DMS53 treated with DMSO at 0.1 percent for 48 hours (cell line): ENCODE data around the gene FGGY.

Experiments used
- DNase-seq: peaks from one replicate; lab custom pipeline; 2025; ENCODE audit not compliant: unreplicated experiment; lab: John Stamatoyannopoulos, UW

FGGY gene

GRCh38 chr1:59750328-59751003 lies 453.6 kb downstream of the FGGY start:
- DNase-seq: peak; percentile 50

DNA sequence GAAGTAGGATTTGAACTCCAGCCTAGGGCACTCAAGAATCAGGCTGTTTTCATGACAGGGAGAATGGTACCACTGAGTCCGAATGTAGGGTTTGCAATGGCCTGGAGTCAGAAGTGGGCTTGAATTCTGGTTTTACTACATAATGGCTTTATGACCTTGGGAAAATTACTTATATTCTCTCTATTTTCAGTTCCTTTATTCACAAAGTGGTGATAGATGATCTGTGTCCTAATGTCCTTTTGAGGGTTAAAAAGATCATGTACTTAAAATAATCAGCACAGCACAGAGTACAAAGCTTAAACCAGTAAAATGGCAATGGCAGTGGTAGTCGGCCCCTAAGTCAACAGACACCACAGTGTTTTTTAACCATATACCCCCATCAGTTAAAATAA lies 454.1 kb downstream of the FGGY start:
- no peak for DNase-seq

- no peak for DNase-seq
These were observed 454.9 kb downstream of the FGGY start for GRCh38 chr1:59751801-59752200.

GRCh38 chr1:59752556-59753414 lies 455.9 kb downstream of the FGGY start:
- DNase-seq: no peak

- DNase-seq: no peak
These were observed 458.3 kb downstream of the FGGY start for GRCh38 chr1:59755069-59755685.

GRCh38 chr1:59757197-59757747 lies 460.4 kb downstream of the FGGY start:
- DNase-seq: no peak

DNA sequence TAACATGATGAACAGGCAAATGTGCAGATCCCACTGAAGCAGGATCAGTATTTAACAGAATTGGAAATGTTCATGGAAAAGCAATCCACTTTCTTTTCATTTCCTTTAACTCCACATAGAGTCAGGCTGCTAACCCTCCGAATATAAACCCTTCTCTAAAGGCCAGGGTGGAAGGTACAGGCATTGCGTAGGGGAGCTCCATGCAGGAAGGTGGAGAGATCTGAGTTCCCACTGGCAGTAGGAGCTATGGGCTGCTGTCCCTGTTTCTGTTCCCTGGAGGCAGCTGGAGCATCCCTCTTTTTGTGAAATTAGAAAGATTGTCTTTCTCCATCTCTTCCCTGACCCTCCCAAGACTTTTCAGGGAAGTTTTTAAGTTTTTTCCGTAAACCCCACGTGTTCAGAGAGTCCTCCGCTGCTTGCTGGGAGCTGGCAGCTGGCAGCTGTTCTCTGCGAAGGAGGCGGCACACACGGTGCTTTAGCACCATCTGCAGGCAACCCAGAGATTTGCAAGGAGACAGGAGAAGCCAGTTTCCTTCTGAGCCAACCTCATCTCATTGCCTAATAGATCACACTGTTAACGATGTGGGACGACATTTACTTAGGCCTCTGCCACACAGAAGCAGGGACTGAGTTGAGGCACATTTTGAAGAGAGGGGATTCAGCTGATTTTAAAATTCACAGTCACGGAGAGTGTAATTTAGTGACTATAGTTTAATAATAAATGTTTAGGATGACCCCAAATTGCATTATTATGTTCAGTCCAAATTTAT lies 462.4 kb downstream of the FGGY start:
- DNase-seq: peak; percentile 94

DNA sequence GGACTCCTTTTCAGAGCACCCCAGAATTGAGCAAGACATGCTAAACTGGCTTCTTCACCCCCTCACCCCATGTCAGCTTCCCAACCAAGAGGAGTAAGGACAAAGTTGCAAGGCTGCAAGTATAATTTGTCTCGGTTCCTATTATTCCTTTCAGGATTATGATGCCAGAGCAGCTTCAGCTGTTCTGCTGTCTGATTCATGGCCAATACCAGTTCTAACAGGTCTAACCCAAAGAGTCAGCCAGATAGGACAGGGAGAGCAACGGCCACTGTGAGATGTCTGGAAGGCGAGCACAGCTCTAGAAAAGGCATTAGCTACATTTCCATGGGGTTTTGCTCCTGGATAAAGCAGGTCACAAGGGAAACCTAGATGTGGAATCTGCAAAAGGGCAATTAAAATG lies 464.5 kb downstream of the FGGY start:
- no peak for DNase-seq

GRCh38 chr1:59763418-59763817 lies 466.5 kb downstream of the FGGY start:
- DNase-seq: no peak

- no peak for DNase-seq
These were observed 468.3 kb downstream of the FGGY start for GRCh38 chr1:59765011-59765730.

GRCh38 chr1:59766227-59766855 lies 469.4 kb downstream of the FGGY start:
- no peak for DNase-seq

- DNase-seq: no peak
These were observed 470.2 kb downstream of the FGGY start for GRCh38 chr1:59767119-59767518.

DNA sequence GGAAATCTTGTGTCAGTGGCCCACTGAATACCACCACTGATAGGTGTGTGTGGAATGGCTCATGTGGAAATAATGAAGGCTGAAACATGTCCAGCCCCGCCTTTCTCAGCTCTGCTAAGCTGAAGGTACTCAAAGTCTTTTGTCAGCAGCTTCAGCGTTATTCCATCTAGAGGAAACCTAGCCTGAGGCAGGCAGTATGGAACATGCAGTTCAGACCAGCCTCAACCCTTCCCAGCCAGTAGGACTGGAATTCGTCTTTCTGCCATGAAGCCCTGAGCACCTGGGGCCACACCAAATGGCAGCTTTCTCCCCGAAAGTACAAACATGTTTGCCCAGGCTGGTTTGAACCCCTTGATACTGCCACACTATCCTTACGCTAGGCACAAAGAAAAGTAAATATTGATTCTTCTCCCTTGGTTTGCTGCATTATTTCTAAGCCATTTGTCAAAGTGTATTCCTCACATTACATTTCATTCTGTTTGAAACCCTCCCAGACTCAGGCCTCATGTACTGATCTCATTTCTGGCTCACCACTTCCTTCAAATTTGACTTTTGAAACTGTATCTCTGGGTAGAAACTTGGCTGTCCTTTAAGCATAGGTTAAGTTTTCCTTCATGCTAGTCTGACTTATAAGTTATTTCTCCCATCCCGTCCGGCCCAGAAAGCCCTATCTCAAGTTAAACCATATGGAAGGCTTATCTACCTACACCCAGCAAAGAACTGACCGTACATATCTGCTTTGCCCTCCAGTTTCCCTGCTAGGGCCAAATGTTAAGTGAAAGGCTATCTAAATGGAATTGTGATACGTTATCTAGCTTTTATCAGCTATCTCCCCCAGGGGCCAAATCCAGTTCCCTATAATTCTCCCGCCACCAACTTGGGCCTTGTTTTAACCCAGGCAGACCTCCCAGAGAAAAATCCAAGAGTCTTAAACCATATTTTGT lies 472.2 kb downstream of the FGGY start:
- DNase-seq: peak; percentile 88

DNA sequence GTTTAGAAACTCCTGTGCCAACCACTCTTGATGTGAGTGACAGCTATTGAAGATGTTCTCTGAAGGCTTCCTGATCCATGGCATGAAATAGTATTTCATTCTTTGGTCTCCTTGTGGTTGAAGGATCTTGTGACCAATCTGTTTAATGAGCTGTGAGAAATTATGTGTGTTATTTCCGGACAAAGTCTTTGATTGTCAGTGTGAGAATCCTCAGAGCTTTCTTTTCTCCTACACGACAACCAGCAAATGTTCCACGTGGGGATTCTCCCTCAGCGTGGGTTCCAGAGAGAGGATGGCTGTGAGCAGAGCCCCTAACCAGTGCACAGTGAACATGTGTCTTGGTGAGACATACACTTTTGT lies 472.8 kb downstream of the FGGY start:
- no peak for DNase-seq

GRCh38 chr1:59771361-59771760 lies 474.5 kb downstream of the FGGY start:
- no peak for DNase-seq

- no peak for DNase-seq
These were observed 478.6 kb downstream of the FGGY start for GRCh38 chr1:59775480-59775879.

GRCh38 chr1:59776960-59777852 lies 480.3 kb downstream of the FGGY start:
- no peak for DNase-seq

GRCh38 chr1:59779949-59780348 lies 483.1 kb downstream of the FGGY start:
- DNase-seq: no peak
